Osteoblast (primary cell): ENCODE results near the gene RBM45. TPM values are rescaled to one million over a fixed set of nuclear protein-coding genes. Genes with fewer than 3 reads are reported as not detected.

Experiments used
- DNase-seq: peaks from one replicate; pipeline ENCODE4 v3.0.0; 2011; ENCODE audit warnings: low spot score, mixed read lengths; ENCODE audit not compliant: insufficient read length; ENCODE audit errors: missing footprints
- H2AFZ ChIP-seq: 2 replicates; pipeline ENCODE4 v1.6.0; 2011; ENCODE audit warnings: mild to moderate bottlenecking, low read length
- H3K27ac ChIP-seq: 2 replicates; pipeline ENCODE4 v1.5.1; 2011; ENCODE audit warnings: mild to moderate bottlenecking, low read depth, low read length, moderate library complexity
- H3K27me3 ChIP-seq: 2 replicates; pipeline ENCODE4 v1.6.0; 2012; ENCODE audit warnings: mild to moderate bottlenecking, control low read depth, inconsistent platforms, low read length, moderate library complexity; ENCODE audit not compliant: insufficient read depth
- H3K36me3 ChIP-seq: 2 replicates; pipeline ENCODE4 v1.5.1; 2011; ENCODE audit warnings: mild to moderate bottlenecking, low read length, control low read depth, moderate library complexity; ENCODE audit not compliant: insufficient read depth
- H3K4me1 ChIP-seq: 2 replicates; pipeline ENCODE4 v1.5.1; 2011; ENCODE audit warnings: mild to moderate bottlenecking, low read length, control low read depth, moderate library complexity; ENCODE audit not compliant: insufficient read depth
- H3K4me2 ChIP-seq: 2 replicates; pipeline ENCODE4 v1.6.0; 2011; ENCODE audit warnings: mild to moderate bottlenecking, low read length; ENCODE audit not compliant: insufficient read depth
- H3K4me3 ChIP-seq: fragments of 200-600 bp; sonication (generic); 3 replicates; pipeline ENCODE4 v1.5.1; 2012; ENCODE audit warnings: mild to moderate bottlenecking, low read length, inconsistent platforms; ENCODE audit not compliant: insufficient read depth
- H3K79me2 ChIP-seq: 2 replicates; pipeline ENCODE4 v1.6.0; 2012; ENCODE audit warnings: mild to moderate bottlenecking, low read length, control low read depth, inconsistent platforms; ENCODE audit not compliant: insufficient read depth
- H3K9me3 ChIP-seq: 2 replicates; pipeline ENCODE4 v1.5.1; 2011; ENCODE audit warnings: low read depth, low read length, control low read depth
- H4K20me1 ChIP-seq: 2 replicates; pipeline ENCODE4 v1.6.0; 2012; ENCODE audit warnings: mild to moderate bottlenecking, low read length, control low read depth; ENCODE audit not compliant: insufficient read depth
- CTCF ChIP-seq: IDR thresholded peaks from 2 replicates; pipeline ENCODE4 v1.5.1; 2011; ENCODE audit warnings: mild to moderate bottlenecking, low read depth, low read length, moderate library complexity; ENCODE audit errors: extremely low read depth
- total RNA-seq: library from RNA; depleted of rRNA; stranded (reverse); fragments of >200 nt; gene quantifications from 2 replicates; pipeline ENCODE4 v1.2.3, GENCODE V29; 2012

Gene RBM45
- total RNA-seq, 1 donor, result 19.9 TPM

DNA sequence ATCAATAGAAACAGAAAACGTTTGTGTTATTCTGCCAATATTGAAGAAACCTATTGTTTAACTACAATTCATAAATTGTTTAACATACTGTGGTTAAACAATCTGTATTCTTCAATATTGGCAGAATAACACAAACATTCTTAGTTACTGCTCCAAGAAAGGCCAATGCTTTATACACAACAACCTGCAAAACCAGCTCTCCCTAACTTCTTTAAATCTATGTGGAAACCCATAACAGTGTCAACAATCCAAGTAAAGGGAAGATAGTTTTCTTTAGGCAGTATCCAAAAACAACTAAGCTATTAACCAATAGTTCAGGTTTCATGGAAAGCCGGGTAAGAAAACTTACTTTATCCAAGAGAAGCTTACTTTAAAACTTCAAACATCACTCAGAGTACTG is 6.2 kb upstream of the RBM45 start:
- DNase-seq, result no peak
- H4K20me1 ChIP-seq, result no peaks in the 10 kb centered on the region
- H3K79me2 ChIP-seq, result no peaks in the 10 kb centered on the region
- H3K27me3 ChIP-seq, result no peaks in the 10 kb centered on the region
- H3K36me3 ChIP-seq, result no peaks in the 10 kb centered on the region
- no peak overlapping the region for H3K4me3 ChIP-seq
- no peak overlapping the region for H3K27ac ChIP-seq
- H3K4me2 ChIP-seq, result no peak overlapping the region
- no peaks in the 10 kb centered on the region for H3K9me3 ChIP-seq
- no peaks in the 10 kb centered on the region for H3K4me1 ChIP-seq
- no peak overlapping the region for H2AFZ ChIP-seq
- TF ChIP-seq CTCF, result no peak

DNA sequence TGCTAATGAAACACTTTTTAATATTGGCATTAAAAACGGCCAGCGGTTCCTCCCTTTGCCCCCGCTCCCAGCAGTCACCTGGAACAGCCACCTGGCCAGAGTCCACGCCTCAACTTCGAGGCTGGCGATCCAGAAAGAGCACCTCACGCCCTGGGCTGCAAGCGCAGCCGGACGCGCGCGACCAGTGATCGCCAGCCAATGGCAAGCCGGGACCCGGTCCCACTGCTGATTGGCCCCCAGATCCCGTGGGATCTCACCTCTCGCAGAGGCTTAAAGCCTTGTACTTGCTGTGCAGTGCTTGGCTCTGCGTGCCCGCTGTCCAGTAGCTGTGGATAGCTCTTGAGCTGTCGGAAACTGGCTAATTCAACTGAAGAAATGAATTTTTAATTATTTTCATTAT is 4.1 kb upstream of the RBM45 start:
- no peak overlapping the region for H3K4me3 ChIP-seq
- no peak for DNase-seq

DNA sequence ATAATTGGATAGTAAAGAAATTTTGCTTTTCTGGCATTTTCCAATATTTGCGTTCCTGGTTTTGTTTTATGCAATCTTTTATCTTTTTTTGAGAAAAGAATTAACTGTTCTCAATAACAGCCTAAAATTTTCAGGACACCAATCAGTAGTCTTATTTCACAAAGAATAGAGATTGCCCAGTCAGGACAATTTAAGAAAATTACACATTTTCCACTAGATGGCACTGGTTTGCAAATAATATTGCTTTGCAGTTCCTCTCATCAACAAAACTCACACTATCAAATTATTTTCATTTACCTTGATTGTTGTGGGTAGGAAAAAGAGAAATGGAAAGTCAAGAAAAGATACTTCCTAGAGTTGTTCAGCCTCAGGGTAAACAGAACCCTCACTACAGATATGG is 2.4 kb upstream of the RBM45 start:
- Histone ChIP-seq H3K27ac (no peak overlapping the region), H3K9me3 (no peaks in the 10 kb centered on the region), H3K36me3 (no peaks in the 10 kb centered on the region), H3K4me2 (no peak overlapping the region), H3K27me3 (no peaks in the 10 kb centered on the region), H3K4me3 (no peak overlapping the region), H4K20me1 (no peaks in the 10 kb centered on the region), H2AFZ (no peak overlapping the region), H3K4me1 (peaks cover 12% of the 10 kb centered on the region), H3K79me2 (peaks cover 22% of the 10 kb centered on the region)
- peak; percentile 61 for TF ChIP-seq CTCF
- DNase-seq, result peak; percentile 90

More for the DNA sequence above, 4.1 kb upstream of the RBM45 start:
- no peak for TF ChIP-seq CTCF
- Histone ChIP-seq H3K27ac (no peak overlapping the region), H3K36me3 (no peaks in the 10 kb centered on the region), H3K9me3 (no peaks in the 10 kb centered on the region), H4K20me1 (no peaks in the 10 kb centered on the region), H3K27me3 (no peaks in the 10 kb centered on the region), H3K79me2 (peaks cover 9% of the 10 kb centered on the region), H3K4me1 (peaks cover 5% of the 10 kb centered on the region), H2AFZ (no peak overlapping the region), H3K4me2 (no peak overlapping the region)

DNA sequence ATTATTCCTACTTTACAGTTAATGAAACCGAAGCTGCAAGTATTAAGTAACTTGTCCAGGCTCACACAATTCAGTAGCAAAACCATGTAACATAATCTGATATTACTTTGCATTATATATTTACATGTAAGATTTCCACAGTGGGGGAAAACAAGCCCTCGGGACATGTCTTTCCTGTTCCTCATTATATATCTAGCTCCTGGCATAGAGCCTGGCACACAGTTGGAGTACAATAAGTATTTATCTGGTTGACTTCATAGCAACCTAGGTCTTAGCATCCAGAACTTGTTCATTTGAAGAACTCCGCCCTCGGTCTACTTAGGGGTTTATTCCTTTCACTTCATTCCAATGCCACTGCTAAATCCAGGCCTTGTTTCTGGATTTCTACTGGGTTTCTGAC is 1.6 kb upstream of the RBM45 start:
- peaks cover 12% of the 10 kb centered on the region for H3K4me1 ChIP-seq
- H4K20me1 ChIP-seq, result no peaks in the 10 kb centered on the region
- TF ChIP-seq CTCF, result no peak
- no peaks in the 10 kb centered on the region for H3K27me3 ChIP-seq
- H3K4me2 ChIP-seq, result no peak overlapping the region
- H3K27ac ChIP-seq, result no peak overlapping the region
- no peak overlapping the region for H3K4me3 ChIP-seq
- H3K9me3 ChIP-seq, result no peaks in the 10 kb centered on the region
- DNase-seq, result peak; percentile 30
- H3K79me2 ChIP-seq, result peaks cover 22% of the 10 kb centered on the region
- no peak overlapping the region for H2AFZ ChIP-seq
- H3K36me3 ChIP-seq, result no peaks in the 10 kb centered on the region
